Peyer's patch (tissue), 4 donors: ENCODE measurements around the gene OVAAL.

ENCODE experiments used
- CTCF ChIP-seq, 6 experiments: fragments of 450-650 bp in 4 of 6; fragments of 200-600 bp in 2 of 6; sonication (generic) in 1 of 6; IDR thresholded peaks; one replicate each; pipeline ENCODE4 v1.5.1; 2017 to 2019; ENCODE audit warnings: antibody characterized with exemption in 6 of 6, mild to moderate bottlenecking in 3 of 6, moderate library complexity in 1 of 6
- POLR2A ChIP-seq, 2 donors: fragments of 450-650 bp; IDR thresholded peaks; one replicate each; pipeline ENCODE4 v1.5.1; 2017; ENCODE audit warnings: antibody characterized with exemption in 2 of 2, mild to moderate bottlenecking in 2 of 2, moderate library complexity in 2 of 2

DNA sequence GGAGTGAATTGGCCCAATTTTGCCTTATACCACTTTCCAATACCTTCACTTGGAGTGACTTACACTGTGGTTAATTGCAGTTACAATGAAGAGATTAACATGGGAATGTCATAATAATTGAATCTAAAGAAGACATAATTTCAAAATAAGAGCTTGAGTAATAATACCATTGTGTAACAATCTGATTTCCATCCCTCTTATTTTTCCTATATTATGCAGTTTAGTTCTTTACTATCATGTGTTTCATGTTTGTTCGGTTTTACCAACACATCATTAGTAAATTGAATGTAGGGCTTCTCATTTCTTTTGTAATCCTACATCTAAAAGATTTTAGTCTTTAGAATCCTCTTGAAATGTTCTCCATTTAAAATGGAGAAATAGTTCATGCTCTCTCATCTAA, 53.9 kb downstream of the OVAAL start:
- TF ChIP-seq CTCF (IDR thresholded peaks at IDR 0.05) (no peak), POLR2A (IDR thresholded peaks at IDR 0.05) (no peak)
